H1 (cell line): Measurements from ENCODE around the gene DUSP2. TPM values are rescaled to one million over a fixed set of nuclear protein-coding genes. Genes with fewer than 3 reads are reported as not detected.

ENCODE experiments used
- BCL11A ChIP-seq, 2 experiments: IDR thresholded peaks; one replicate each; pipeline ENCODE4 v1.6.1; 2011; ENCODE audit warnings: low read depth in 2 of 2, low read length in 2 of 2, mild to moderate bottlenecking in 2 of 2
- CHD2 ChIP-seq: IDR thresholded peaks from 2 replicates; pipeline ENCODE4 v1.6.1; 2012; ENCODE audit warnings: low read length, improper control_type of control experiment
- polyA plus RNA-seq, 7 experiments: library from polyadenylated mRNA; depleted of rRNA in 3 of 7; stranded (reverse) in 5 of 7; unstranded in 2 of 7; fragments of >200 nt in 5 of 7; fragments of 200-250 nt in 2 of 7; gene quantifications; 1 replicate in 5 of 7; 2 replicates in 1 of 7; 4 replicates in 1 of 7; pipeline versions ENCODE4 v1.2.1 to v1.2.3, GENCODE V29; 2011 to 2013; ENCODE audit warnings: missing spikeins in 2 of 7, mixed read lengths in 2 of 7
- total RNA-seq: library from RNA; stranded (reverse); fragmentation: NEBNext Ultra II Directional; extraction: Animal tissue kit (Norgen Biotek cat#: 25700); gene quantifications from 2 replicates; pipeline ENCODE4 v1.2.1, GENCODE V29; 2021
- TF ChIP-seq, protein P1 (sequence below): IDR thresholded peaks from 2 replicates; pipeline ENCODE4 v1.6.1; 2012; ENCODE audit warnings: low read length, inconsistent platforms

Gene DUSP2
- total and polyA plus RNA-seq, 2 of the 8 experiments (the other 6 are each of a cell fraction or from before 2014, with no cell fraction given): 10.1 to 10.4 TPM

DNA sequence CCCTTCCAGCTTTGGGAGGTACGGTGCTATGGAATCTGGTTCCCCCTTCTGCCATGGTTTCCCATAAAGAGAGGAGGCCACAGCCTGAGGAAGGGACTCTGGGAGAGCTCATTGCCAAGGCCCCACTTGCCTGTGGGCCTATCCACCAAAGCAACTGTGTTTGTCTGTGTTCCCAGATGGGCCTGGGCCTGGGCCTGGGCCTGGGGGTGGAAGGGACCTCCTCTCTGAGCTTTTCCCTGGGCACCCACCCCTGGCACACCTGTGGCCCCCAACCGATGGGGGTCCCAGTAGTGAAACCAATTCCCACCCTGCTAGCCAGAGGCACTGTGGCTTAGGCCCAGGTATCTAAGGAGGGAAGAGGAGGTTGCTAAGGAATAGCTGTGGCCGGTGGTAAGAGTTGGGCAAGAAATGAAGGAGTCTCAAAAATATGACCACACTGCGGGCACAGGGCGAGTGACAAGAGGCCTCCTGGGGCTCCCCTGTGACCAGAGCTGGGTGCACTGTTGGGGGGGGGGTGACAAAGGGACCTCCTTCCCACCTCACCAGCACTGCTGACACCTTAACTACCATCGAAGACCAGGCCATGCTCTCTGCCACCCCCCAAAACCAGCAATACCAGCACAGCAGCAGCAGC is 4.9 kb upstream of the DUSP2 start (continued):
- TF ChIP-seq CHD2 (no peak), BCL11A (IDR thresholded peaks at IDR 0.05; ENCODE audit: low read depth in 2 of 2, low read length in 2 of 2) (no peak)
- TF ChIP-seq, protein P1, sequence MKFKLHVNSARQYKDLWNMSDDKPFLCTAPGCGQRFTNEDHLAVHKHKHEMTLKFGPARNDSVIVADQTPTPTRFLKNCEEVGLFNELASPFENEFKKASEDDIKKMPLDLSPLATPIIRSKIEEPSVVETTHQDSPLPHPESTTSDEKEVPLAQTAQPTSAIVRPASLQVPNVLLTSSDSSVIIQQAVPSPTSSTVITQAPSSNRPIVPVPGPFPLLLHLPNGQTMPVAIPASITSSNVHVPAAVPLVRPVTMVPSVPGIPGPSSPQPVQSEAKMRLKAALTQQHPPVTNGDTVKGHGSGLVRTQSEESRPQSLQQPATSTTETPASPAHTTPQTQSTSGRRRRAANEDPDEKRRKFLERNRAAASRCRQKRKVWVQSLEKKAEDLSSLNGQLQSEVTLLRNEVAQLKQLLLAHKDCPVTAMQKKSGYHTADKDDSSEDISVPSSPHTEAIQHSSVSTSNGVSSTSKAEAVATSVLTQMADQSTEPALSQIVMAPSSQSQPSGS: no peak
